K562 (cell line): ENCODE measurements around the gene CDC45. TPM values are rescaled to one million over a fixed set of nuclear protein-coding genes. Genes with fewer than 3 reads are reported as not detected.
A peak's percentile ranks its signal among the peaks of the same experiment; 100 is the strongest.

Source experiments
- FOXJ2 ChIP-seq: fragments of 200-800 bp; sonication (Bioruptor generic); IDR thresholded peaks from 2 replicates; pipeline ENCODE4 v1.6.1; 2016; ENCODE audit warnings: missing genetic modification characterization, missing compliant biosample characterization
- ZNF140 ChIP-seq: fragments of 250-450 bp; sonication (Bioruptor Pico); IDR thresholded peaks from 2 replicates; pipeline ENCODE4 v1.8.0; 2021; ENCODE audit warnings: moderate library complexity, mild to moderate bottlenecking, inconsistent platforms
- ZNF586 ChIP-seq: fragments of 450-650 bp; formaldehyde crosslinking; conservative IDR thresholded peaks from 2 replicates; pipeline ENCODE4 v1.4.0; 2020; ENCODE audit warnings: mild to moderate bottlenecking, moderate library complexity
- polyA plus RNA-seq, 8 experiments: library from polyadenylated mRNA; depleted of rRNA in 4 of 8; stranded (reverse) in 5 of 8; unstranded in 3 of 8; fragments of >200 nt; fragmentation: Nextera tagmentation in 2 of 8; fragmentation: Illumina TruSeq in 1 of 8; extraction: Ambion mirVana in 2 of 8; extraction: Trizol in 1 of 8; gene quantifications; 2 replicates each; pipeline versions ENCODE4 v1.2.1 to v1.2.3, GENCODE V29; 2011 to 2014; ENCODE audit warnings: inconsistent platforms in 1 of 8, missing spikeins in 1 of 8
- total RNA-seq, 7 experiments: library from RNA; depleted of rRNA in 6 of 7; stranded (reverse); fragments of >200 nt in 6 of 7; fragmentation: Illumina TruSeq in 2 of 7; extraction: Trizol in 2 of 7; gene quantifications; 2 replicates each; pipeline versions ENCODE4 v1.2.1 to v1.2.3, GENCODE V29; 2011 to 2021; ENCODE audit warnings: low replicate concordance in 1 of 7
- TF ChIP-seq, protein P1 (sequence below): sonication (generic); formaldehyde crosslinking; IDR thresholded peaks from 2 replicates; pipeline ENCODE4 v1.8.1; 2023; ENCODE audit warnings: missing genetic modification reagents, mild to moderate bottlenecking, borderline replicate concordance
- TF ChIP-seq, protein P2 (sequence below), 2 experiments: fragments of 450-650 bp in 1 of 2; sonication (generic) in 1 of 2; formaldehyde crosslinking in 1 of 2; IDR thresholded peaks; 2 replicates each; pipeline versions ENCODE4 v1.7.1 to v1.9.0; 2016 to 2022; ENCODE audit warnings: inconsistent platforms in 1 of 2, mild to moderate bottlenecking in 1 of 2, missing genetic modification reagents in 1 of 2

Gene CDC45
- total and polyA plus RNA-seq, 9 of the 15 experiments (the other 6 are each of a cell fraction or from before 2014, with no cell fraction given) = 251 to 580 (median 410) TPM

DNA sequence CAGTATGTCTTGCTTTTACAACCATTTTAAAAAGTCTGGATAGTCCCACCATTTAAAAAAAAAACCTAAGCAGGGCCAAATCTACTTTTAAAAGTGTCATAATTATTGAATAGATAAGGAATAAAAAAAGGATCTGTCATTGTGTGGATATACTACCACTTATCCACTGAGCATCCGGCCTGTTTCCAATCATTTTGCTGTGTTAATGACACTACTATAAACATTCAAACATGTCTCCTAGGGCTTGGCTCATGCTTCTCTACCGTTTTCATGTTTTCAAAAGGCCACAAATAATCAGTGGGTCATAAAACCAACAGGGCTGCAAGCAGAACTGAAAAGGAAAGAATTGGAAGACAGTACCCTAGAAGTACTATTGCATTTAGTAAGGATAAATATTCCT lies 19.7 kb upstream of the CDC45 start (continued):
- TF ChIP-seq, protein P1, sequence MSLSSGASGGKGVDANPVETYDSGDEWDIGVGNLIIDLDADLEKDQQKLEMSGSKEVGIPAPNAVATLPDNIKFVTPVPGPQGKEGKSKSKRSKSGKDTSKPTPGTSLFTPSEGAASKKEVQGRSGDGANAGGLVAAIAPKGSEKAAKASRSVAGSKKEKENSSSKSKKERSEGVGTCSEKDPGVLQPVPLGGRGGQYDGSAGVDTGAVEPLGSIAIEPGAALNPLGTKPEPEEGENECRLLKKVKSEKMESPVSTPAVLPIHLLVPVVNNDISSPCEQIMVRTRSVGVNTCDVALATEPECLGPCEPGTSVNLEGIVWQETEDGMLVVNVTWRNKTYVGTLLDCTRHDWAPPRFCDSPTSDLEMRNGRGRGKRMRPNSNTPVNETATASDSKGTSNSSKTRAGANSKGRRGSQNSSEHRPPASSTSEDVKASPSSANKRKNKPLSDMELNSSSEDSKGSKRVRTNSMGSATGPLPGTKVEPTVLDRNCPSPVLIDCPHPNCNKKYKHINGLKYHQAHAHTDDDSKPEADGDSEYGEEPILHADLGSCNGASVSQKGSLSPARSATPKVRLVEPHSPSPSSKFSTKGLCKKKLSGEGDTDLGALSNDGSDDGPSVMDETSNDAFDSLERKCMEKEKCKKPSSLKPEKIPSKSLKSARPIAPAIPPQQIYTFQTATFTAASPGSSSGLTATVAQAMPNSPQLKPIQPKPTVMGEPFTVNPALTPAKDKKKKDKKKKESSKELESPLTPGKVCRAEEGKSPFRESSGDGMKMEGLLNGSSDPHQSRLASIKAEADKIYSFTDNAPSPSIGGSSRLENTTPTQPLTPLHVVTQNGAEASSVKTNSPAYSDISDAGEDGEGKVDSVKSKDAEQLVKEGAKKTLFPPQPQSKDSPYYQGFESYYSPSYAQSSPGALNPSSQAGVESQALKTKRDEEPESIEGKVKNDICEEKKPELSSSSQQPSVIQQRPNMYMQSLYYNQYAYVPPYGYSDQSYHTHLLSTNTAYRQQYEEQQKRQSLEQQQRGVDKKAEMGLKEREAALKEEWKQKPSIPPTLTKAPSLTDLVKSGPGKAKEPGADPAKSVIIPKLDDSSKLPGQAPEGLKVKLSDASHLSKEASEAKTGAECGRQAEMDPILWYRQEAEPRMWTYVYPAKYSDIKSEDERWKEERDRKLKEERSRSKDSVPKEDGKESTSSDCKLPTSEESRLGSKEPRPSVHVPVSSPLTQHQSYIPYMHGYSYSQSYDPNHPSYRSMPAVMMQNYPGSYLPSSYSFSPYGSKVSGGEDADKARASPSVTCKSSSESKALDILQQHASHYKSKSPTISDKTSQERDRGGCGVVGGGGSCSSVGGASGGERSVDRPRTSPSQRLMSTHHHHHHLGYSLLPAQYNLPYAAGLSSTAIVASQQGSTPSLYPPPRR (CRISPR knock-in tag) = no peak
- TF ChIP-seq ZNF586 (CRISPR knock-in tag) (0 out of 2 replicates have a peak, but pooled peaks have one; percentile 25), ZNF140 (CRISPR knock-in tag) (0 out of 2 replicates have a peak, but pooled peaks have one; percentile 54), FOXJ2 (tag) (no peak)
- TF ChIP-seq, protein P2, sequence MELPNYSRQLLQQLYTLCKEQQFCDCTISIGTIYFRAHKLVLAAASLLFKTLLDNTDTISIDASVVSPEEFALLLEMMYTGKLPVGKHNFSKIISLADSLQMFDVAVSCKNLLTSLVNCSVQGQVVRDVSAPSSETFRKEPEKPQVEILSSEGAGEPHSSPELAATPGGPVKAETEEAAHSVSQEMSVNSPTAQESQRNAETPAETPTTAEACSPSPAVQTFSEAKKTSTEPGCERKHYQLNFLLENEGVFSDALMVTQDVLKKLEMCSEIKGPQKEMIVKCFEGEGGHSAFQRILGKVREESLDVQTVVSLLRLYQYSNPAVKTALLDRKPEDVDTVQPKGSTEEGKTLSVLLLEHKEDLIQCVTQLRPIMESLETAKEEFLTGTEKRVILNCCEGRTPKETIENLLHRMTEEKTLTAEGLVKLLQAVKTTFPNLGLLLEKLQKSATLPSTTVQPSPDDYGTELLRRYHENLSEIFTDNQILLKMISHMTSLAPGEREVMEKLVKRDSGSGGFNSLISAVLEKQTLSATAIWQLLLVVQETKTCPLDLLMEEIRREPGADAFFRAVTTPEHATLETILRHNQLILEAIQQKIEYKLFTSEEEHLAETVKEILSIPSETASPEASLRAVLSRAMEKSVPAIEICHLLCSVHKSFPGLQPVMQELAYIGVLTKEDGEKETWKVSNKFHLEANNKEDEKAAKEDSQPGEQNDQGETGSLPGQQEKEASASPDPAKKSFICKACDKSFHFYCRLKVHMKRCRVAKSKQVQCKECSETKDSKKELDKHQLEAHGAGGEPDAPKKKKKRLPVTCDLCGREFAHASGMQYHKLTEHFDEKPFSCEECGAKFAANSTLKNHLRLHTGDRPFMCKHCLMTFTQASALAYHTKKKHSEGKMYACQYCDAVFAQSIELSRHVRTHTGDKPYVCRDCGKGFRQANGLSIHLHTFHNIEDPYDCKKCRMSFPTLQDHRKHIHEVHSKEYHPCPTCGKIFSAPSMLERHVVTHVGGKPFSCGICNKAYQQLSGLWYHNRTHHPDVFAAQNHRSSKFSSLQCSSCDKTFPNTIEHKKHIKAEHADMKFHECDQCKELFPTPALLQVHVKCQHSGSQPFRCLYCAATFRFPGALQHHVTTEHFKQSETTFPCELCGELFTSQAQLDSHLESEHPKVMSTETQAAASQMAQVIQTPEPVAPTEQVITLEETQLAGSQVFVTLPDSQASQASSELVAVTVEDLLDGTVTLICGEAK (IDR thresholded peaks at IDR 0.05) = no peak
- TF ChIP-seq, protein P2 (CRISPR knock-in tag; IDR thresholded peaks at IDR 0.05) = 0 out of 2 replicates have a peak, but pooled peaks have one; percentile 9
